ENCODE results near the gene KDM6A.

GRCh38 chrX:44971674-44972073, 98.7 kb downstream of the KDM6A start:
- TF ChIP-seq CTCF (IDR thresholded peaks at IDR 0.05) = no peak
- no peak for TF ChIP-seq POLR2A (IDR thresholded peaks at IDR 0.05)

Measured in esophagus squamous epithelium (tissue), 4 donors.